IPS DF 6.9 (cell line): ENCODE results near the gene FAM169A.
"Not testable (repeated sequence)": the region's sequence is repeated elsewhere in the genome, so short reads cannot be mapped to it uniquely, and the experiment has no call there.

Source experiments
- DNase-seq: peaks from one replicate; pipeline ENCODE4 v3.0.0-alpha.2; 2013; ENCODE audit warnings: low read depth, low spot score
- H3K27ac ChIP-seq: one replicate; pipeline ENCODE4 v1.5.1; 2013; ENCODE audit warnings: low read length, control low read depth
- H3K27me3 ChIP-seq: 2 replicates; pipeline ENCODE4 v1.6.1; 2013; ENCODE audit warnings: mild to moderate bottlenecking, low read length; ENCODE audit not compliant: control insufficient read depth, insufficient read depth
- H3K36me3 ChIP-seq: 2 replicates; pipeline ENCODE4 v1.6.1; 2013; ENCODE audit warnings: low read length; ENCODE audit not compliant: control insufficient read depth, insufficient read depth
- H3K4me1 ChIP-seq: 2 replicates; pipeline ENCODE4 v1.6.1; 2013; ENCODE audit warnings: low read length; ENCODE audit not compliant: control insufficient read depth, insufficient read depth
- H3K4me3 ChIP-seq: 2 replicates; pipeline ENCODE4 v1.5.1; 2013; ENCODE audit warnings: mild to moderate bottlenecking, low read length
- H3K9me3 ChIP-seq: 2 replicates; pipeline ENCODE4 v1.6.1; 2013; ENCODE audit warnings: low read length, inconsistent platforms; ENCODE audit not compliant: control insufficient read depth, insufficient read depth
- WGBS: extraction: QIAGEN DNeasy Blood & Tissue Kit; methylation state at CpG from one replicate; pipeline ENCODE4 v1.1.7; 2013; ENCODE audit warnings: mixed read lengths, missing lambda C conversion rate; ENCODE audit not compliant: insufficient read length, insufficient coverage; 5-methylcytosine and 5-hydroxymethylcytosine counted together

The FAM169A gene

GRCh38 chr5:74765929-74766328 lies 100.3 kb downstream of the FAM169A start:
- no peaks in the 10 kb centered on the region for H3K9me3 ChIP-seq
- no peaks in the 10 kb centered on the region for H3K27me3 ChIP-seq
- no CpG with 5 or more reads among the region's 27 CpGs for WGBS
- H3K4me3 ChIP-seq = no peak overlapping the region; the same call in 1 of the 2 replicates
- no peak for DNase-seq
- H3K36me3 ChIP-seq = no peaks in the 10 kb centered on the region; the same call in 1 of the 2 replicates
- no peaks in the 10 kb centered on the region for H3K4me1 ChIP-seq
- no peak overlapping the region for H3K27ac ChIP-seq

DNA sequence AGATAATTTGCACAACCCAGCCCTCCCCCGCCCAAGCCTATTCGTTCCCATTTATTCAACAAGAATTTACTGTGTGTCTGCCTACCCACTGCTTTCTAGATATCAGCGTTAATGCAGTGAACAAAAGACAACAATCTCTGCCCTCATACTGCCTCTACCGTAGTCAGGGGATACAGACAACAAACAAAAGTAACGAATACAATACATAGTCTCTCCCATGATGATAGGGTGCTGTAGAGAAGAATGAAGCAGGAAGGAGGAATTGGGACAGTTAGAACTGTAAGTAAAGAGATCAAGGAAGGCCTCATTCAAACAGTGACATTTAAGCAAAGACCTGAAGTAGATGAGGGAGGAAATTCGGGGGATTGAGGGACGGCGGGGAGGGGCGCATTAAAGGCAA lies 101.0 kb downstream of the FAM169A start:
- DNase-seq = no peak
- no peaks in the 10 kb centered on the region; the same call in 1 of the 2 replicates for H3K36me3 ChIP-seq
- WGBS = no CpG with 5 or more reads among the region's 9 CpGs
- no peaks in the 10 kb centered on the region for H3K4me1 ChIP-seq
- no peaks in the 10 kb centered on the region for H3K27me3 ChIP-seq
- H3K27ac ChIP-seq = no peak overlapping the region
- H3K9me3 ChIP-seq = no peaks in the 10 kb centered on the region
- no peak overlapping the region for H3K4me3 ChIP-seq

- H3K4me3 ChIP-seq = no peak overlapping the region
- no peak overlapping the region for H3K27ac ChIP-seq
- no peaks in the 10 kb centered on the region for H3K9me3 ChIP-seq
- no peaks in the 10 kb centered on the region for H3K36me3 ChIP-seq
- no peak for DNase-seq
- no peaks in the 10 kb centered on the region for H3K4me1 ChIP-seq
- no peaks in the 10 kb centered on the region for H3K27me3 ChIP-seq
Observed at GRCh38 chr5:74763504-74763903, 102.7 kb downstream of the FAM169A start.

- Histone ChIP-seq H3K27ac (no peak overlapping the region), H3K36me3 (no peaks in the 10 kb centered on the region), H3K4me1 (no peaks in the 10 kb centered on the region), H3K4me3 (no peak overlapping the region), H3K9me3 (no peaks in the 10 kb centered on the region), H3K27me3 (no peaks in the 10 kb centered on the region; the same call in 1 of the 2 replicates)
- no CpG with 5 or more reads among the region's 2 CpGs for WGBS
- DNase-seq = no peak
Observed at GRCh38 chr5:74762599-74762998, 103.6 kb downstream of the FAM169A start.

- no peak for DNase-seq
- Histone ChIP-seq H3K27ac (no peak overlapping the region), H3K4me1 (no peaks in the 10 kb centered on the region), H3K27me3 (no peaks in the 10 kb centered on the region; the same call in 1 of the 2 replicates), H3K9me3 (no peaks in the 10 kb centered on the region), H3K4me3 (no peak overlapping the region), H3K36me3 (no peaks in the 10 kb centered on the region)
- no CpG with 5 or more reads among the region's 1 CpG for WGBS
Observed at GRCh38 chr5:74761241-74761640, 104.9 kb downstream of the FAM169A start.

DNA sequence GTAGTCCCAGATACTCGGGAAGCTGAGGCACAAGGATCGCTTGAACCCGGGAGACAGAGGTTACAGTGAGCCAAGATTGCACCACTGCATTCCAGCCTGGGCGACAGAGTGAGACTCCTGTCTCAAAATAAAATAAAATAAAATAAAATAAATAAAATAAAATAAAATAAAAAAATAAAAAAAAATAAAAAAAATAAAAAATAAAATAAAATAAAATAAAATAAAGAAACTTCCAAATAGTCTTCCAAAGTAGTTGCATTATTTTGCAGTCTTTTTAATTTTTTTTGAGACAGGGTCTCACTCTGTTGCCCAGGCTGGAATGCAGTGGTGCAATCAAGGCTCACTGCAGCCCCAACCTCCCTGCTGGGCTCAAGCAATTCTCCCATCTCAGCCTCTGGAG lies 117.4 kb downstream of the FAM169A start:
- no CpG with 5 or more reads among the region's 4 CpGs for WGBS
- H3K36me3 ChIP-seq, H3K27me3 ChIP-seq, H3K27ac ChIP-seq, H3K9me3 ChIP-seq, H3K4me1 ChIP-seq, H3K4me3 ChIP-seq, DNase-seq: not testable (repeated sequence)

DNA sequence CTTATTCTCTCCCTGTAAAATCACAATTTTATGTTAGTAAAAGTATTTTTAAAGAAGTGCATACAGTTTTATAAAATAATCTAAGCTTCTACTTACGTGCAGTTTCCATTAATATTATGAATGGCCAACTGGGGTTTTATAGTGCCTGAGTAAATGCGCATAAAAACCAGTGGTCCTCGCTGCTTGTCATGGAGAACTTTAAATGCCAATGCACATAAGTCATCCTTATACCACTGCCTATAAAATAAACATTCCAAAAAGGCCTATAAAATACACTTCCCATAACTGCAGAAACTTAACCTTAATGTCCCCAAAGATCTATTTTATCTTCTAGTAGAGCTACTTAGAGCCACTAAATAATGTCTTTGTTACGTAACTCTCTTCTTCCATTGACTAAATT lies 127.8 kb downstream of the FAM169A start:
- Histone ChIP-seq H3K27me3 (no peaks in the 10 kb centered on the region), H3K27ac (no peak overlapping the region), H3K36me3 (no peaks in the 10 kb centered on the region), H3K4me3 (no peak overlapping the region), H3K4me1 (no peaks in the 10 kb centered on the region), H3K9me3 (no peaks in the 10 kb centered on the region)
- 100% methylated on average over 1 of the region's 4 CpGs for WGBS
- no peak for DNase-seq

GRCh38 chr5:74736759-74737158 lies 129.4 kb downstream of the FAM169A start:
- Histone ChIP-seq H3K4me1 (no peaks in the 10 kb centered on the region), H3K4me3 (no peak overlapping the region), H3K27ac (no peak overlapping the region), H3K9me3 (no peaks in the 10 kb centered on the region), H3K36me3 (no peaks in the 10 kb centered on the region), H3K27me3 (no peaks in the 10 kb centered on the region)
- DNase-seq = no peak
- WGBS = no CpG with 5 or more reads among the region's 6 CpGs
